ENCODE data around the gene ACAT2.
"Not testable (repeated sequence)": the region's sequence is repeated elsewhere in the genome, so short reads cannot be mapped to it uniquely, and the experiment has no call there.

The ACAT2 gene

GRCh38 chr6:159732550-159732949 lies 29.3 kb upstream of the ACAT2 start:
- DNase-seq, result not testable (repeated sequence)

DNA sequence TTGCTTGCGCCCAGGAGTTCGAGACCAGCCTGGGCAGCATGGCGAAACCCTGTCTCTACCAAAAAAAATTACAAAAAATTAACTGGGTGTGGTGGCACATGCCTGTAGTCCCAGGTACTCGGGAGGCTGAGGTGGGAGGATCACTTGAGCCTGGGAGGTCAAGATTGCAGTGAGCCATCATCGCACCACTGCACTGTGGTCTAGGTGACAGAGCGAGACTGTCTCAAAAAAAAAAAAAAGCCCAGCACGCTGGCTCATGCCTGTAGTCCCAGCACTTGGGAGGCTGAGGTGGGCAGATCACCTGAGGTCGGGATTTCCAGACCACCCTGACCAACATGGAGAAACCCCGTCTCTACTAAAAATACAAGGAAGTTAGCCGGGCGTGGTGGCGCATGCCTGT lies 28.4 kb upstream of the ACAT2 start:
- not testable (repeated sequence) for DNase-seq

DNA sequence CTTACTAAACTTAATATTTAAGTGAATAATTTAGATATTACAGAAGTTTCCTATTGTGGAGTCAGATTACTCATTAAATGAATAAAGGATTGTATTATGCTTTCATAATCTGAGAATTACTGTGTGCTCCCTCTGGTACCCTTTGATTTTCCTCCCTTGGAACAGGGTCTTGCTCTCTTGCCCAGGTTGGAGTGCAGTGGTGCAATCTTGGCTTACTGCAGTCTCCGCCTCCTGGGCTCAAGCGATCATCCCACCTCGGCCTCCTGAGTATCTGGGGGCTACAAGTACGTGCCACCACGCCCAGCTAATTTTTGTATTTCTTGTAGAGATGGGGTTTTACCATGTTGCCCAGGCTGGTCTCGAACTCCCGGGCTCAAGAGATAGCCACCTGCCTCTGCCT lies 24.9 kb upstream of the ACAT2 start:
- no peak for DNase-seq

DNA sequence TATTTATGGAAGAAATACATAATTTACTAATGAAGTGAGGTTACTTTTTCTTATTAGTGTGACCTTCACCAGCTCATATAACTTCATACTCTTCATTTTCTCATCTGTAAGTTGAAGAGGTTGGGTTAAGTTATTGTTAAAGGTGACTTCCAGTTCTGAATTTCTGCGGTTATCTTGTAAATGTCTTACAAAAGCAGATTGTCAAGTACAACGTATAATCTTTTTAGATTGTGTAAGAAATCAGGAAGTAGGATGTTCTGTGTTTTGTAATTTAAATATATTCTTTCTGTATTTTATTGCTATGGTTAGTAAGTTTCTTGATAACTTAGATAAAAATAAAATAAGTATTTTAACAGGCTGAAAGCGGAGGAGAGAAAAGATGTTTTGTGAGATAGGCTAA lies 22.5 kb upstream of the ACAT2 start:
- DNase-seq, result no peak

DNA sequence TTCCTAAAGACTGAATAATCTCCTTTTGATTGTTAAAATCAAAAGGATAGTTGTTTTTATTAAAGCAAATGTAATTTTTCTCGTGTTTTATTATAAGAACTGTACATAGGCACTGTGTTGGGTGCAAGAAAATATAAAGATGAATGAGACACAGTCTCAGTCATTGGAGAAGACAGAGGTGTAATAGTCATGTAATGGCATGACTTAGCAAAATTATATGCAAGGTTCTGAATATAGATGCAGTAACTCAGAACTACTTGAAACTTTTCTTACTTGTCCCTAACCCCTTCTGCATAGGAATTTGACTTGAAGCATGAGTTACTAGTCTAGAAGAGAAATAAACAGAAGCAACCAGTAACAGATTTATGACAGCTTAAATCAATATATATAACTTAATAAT lies 19.7 kb upstream of the ACAT2 start:
- DNase-seq, result no peak

DNA sequence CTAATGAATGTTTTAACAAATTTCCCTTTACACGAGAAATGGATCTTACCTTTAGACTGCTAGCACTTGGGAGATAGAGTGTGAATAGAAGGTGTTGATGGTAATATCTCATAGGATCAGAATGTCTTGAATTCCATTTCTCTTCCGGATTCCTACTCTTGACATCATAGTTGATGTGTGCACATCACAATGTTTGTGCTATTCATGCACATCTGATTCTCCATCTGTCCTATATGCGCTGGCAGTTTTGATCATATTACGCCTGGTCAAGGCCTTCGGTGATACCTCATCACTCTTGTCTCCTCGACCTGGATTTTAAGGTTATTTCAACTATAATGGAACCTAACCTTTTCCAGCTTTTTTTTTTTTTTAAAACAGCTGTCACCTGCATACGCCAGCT lies 16.8 kb upstream of the ACAT2 start:
- DNase-seq, result no peak

DNA sequence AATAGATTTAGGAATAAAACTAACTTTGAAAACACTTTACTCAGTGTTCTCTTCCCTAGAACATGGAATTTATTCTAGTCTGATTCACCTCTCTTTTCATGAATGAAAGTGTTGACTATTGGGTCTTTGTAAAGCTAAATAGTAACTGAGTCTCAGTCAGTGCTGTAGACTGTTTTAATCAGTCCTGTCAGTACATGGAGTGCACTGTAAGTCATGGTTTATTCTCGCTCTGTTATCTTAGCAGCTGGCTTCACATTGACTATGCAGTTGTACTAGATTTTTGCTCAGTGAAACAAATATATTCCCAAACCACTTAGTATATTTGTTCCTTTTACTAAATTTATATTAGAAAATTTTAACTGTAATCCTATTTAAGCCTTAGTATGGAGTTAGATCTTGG lies 15.1 kb upstream of the ACAT2 start:
- no peak for DNase-seq

DNA sequence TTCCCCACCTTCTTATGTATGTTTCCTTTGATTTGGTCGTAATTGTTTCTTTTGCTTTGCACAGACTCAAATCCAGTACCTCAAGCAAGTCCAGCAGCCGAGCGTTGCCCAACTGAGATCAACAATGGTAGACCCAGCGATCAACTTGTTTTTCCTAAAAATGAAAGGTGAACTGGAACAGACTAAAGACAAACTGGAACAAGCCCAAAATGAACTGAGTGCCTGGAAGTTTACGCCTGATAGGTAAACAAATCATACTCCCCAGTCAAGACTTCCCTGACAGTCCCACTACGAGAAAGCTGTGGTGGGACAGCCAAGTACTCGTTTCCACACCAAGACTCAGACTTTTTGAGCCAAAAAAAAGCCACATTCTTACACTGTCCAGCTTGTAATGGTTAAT lies 13.7 kb upstream of the ACAT2 start:
- DNase-seq, result not testable (repeated sequence)

- no peak for DNase-seq
These were observed 10.4 kb upstream of the ACAT2 start for GRCh38 chr6:159751448-159751847.

- DNase-seq, result no peak
These were observed 8.6 kb upstream of the ACAT2 start for GRCh38 chr6:159753081-159753872.

DNA sequence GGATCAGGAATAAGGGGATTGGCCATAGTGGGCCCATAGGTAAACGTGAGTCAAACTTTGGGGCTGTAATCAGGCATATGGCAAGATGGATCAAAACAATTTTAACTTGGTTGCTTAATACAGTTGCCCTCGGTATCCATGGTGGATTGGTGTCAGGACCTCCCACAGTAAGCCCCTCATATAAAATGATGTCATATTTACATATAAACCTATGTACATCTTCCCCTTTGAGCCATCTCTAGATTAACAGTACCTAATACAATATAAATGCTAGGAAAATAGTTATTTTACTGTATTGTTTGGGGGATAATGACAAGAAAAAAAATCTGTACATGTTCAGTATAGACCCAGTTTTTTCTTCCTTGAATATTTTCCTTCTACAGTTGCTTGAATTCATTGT lies 7.4 kb upstream of the ACAT2 start:
- DNase-seq, result no peak

DNA sequence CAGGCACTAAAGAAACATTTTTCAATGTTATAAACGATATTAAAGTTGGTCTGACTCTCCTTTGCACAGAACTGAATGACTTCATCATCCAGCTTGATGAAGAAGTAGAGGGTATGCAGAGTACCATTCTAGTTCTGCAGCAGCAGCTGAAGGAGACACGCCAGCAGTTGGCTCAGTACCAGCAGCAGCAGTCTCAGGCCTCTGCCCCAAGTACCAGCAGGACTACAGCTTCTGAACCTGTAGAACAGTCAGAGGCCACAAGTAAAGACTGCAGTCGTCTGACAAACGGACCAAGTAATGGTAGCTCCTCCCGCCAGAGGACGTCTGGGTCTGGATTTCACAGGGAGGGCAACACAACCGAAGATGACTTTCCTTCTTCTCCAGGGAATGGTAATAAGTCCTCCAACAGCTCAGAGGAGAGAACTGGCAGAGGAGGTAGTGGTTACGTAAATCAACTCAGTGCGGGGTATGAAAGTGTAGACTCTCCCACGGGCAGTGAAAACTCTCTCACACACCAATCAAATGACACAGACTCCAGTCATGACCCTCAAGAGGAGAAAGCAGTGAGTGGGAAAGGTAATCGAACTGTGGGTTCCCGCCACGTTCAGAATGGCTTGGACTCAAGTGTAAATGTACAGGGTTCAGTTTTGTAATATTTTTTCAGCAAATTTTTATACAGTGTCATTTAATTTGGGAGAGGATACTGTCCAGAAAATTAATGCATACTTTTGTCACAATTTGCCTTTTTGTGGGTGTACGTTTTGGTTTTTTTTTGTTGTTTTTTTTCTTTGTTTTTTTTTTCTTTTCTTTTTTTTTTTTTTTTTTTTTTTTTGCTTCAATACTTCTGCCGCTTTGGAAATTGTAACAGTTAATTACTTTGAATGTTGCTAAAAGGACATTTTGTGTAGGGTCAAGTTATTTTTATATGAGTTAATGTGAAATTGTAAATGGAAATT lies 6.6 kb upstream of the ACAT2 start:
- no peak for DNase-seq

- DNase-seq, result no peak
These were observed 5.3 kb upstream of the ACAT2 start for GRCh38 chr6:159756508-159756907.

- DNase-seq, result no peak
These were observed 3.5 kb upstream of the ACAT2 start for GRCh38 chr6:159758031-159759001.

DNA sequence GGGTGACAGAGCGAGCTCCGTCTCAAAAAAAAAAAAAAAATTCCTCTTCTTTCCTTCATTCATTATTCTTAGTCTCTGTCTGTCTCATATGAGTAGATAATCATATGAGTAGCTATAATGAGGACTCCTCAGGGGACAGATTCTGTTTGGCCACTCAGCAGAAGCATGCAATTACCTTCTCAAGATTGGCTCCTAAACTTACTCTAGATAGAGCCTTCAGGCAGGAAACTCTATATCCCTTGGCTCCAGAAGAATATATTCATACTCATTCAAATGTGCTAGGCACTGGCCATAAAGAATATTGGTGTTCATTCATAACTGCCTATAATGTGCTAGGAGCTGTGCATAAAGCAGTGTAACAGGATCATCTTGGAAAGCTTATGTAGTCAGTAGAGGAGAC lies 2.2 kb upstream of the ACAT2 start:
- DNase-seq, result no peak

DNA sequence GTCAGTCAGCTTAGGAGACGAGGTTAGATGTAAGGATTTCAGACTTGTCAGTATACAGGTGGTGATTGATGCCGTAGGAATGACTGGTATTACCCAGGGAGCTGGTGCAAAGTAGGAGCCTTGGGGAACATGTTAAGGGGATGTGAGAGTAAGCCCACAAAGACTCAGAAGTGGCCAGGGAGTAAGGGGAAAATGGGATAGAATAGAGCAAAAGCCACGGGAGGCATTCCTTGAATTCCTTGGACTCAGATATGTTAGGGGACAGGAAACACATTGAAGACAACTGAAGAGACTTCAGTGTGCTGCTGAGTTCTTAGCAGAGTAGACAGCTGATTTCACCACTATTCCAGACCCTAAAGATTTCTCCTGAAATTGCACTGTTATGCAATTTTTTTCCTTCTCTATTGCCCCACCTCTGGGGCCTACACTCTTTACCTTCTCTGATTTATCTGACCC lies 1.2 kb upstream of the ACAT2 start:
- DNase-seq, result no peak

- peak; percentile 40 to 49 for DNase-seq
These were observed 544 bp upstream of the ACAT2 start for GRCh38 chr6:159761129-159761872.

DNA sequence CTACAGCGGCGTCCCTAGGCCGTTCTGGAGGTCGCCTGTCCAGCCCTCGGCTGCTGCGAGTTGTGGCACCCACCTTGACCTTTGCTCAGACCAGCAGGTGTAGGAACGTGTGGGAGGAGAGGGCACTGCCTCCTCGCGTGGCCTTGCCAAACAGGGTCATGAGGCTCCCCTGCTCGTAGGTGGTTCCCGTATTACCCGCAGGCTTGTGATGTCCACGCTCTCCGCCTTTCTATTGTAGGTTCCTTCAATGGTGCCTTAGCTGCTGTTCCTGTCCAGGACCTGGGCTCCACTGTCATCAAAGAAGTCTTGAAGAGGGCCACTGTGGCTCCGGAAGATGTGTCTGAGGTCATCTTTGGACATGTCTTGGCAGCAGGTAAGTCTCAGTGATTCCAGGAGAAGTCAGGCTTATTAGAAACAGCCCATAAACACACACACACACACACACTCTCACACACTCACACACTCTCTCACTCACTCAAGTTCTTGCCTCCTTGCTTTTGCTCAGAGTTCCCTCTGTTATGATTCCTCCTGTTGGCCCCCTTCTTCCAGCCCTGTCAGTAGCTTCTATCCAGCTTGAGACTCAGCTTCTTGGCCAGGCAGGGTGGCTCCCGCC lies 942 bp downstream of the ACAT2 start:
- peak in 1 of 2 experiments; percentile 29 for DNase-seq

DNA sequence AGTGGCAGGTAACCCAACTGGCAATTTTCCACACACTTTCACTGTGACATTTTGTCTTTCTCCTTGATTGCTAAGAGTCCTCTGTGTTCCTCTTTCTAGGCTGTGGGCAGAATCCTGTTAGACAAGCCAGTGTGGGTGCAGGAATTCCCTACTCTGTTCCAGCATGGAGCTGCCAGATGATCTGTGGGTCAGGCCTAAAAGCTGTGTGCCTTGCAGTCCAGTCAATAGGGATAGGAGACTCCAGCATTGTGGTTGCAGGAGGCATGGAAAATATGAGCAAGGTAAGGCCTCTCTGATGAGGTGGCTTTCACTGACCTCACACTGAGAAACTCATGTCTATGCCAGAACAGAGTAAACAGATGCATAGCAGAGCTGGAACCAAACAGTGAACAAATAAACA lies 5.1 kb downstream of the ACAT2 start:
- no peak for DNase-seq

DNA sequence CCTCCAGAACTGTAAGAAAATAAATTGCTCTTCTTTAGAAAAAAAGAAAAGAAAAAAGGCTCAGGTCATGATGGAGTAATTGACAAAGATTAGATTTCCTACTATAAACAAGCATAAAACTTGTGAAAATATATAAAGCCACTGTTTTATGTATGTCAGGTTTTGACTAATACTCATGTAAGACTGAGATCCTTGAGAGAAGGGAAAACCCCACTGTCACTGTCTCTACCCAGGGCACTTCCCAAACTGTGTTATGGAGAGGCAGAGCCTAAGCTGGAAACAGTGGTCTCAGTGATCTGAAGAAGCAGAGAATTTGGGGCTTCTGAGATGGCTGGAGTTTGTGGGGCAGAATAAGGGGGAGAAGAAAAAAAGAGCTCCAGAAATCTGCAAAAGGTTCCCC lies 7.6 kb downstream of the ACAT2 start:
- no peak for DNase-seq

GRCh38 chr6:159772196-159772595 lies 10.4 kb downstream of the ACAT2 start:
- no peak for DNase-seq
